Astrocyte of the hippocampus (primary cell): ENCODE measurements around the gene TNPO1.

Source experiments
- DNase-seq: peaks from one replicate; pipeline ENCODE4 v3.0.0; 2011; ENCODE audit warnings: low read depth, low spot score

Gene TNPO1

GRCh38 chr5:72817671-72818266 is 1.3 kb downstream of the TNPO1 start:
- peak; percentile 36 for DNase-seq

DNA sequence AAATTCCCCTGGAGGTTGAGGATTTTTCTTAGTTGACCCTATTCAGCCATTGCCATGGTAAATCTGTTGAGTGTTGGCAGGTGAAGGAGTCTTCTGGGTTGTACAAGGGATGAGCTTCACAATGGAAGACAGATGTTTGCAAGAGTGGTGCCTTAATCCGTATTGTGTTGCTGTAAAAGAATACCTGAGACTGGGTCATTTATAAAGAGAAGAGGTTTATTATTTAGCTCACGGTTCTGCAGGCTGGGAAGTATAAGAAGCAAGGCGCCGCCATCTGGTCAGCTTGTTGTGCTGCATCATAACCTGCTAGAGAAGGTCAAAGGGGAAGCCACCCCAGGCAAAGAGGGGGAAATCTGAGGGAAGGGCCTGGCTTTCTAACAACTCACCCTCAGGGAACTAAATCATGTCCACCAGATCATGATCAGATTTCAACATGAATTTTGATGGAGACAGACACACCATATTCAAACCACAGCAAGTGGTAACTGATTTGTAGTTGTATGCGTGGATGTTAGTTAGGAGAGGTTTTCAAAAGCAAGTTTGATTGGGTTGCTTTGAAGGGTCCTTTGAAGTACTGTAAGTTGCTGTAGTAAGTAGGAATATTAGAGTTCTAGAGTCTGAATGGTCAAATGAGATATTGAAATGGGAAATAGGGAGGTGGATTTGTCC is 2.5 kb downstream of the TNPO1 start:
- DNase-seq, result peak; percentile 73

- no peak for DNase-seq
These were observed 5.3 kb downstream of the TNPO1 start for GRCh38 chr5:72821776-72822175.

DNA sequence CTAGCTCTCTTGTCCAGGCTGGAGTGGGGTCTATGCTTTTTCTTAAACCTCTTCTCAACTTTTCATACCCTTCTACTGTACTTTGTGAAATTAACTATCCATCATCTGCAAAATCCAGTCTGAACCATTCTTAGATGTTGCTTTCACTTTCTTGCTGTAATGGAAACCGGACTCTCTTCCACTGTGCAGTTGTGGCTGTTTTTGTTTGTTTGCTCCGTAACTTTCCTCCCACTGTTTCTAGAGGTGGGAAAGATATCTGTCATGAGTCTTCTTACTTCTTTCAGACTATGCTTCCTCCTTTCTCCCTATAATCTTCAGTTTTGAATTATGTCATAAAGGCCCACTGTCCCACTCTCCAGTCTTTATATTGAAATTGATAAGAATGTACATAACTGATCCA is 6.5 kb downstream of the TNPO1 start:
- DNase-seq, result no peak

- DNase-seq, result no peak
These were observed 13.2 kb downstream of the TNPO1 start for GRCh38 chr5:72829707-72830106.

- DNase-seq, result no peak
These were observed 13.9 kb downstream of the TNPO1 start for GRCh38 chr5:72830362-72830761.

- DNase-seq, result no peak
These were observed 15.2 kb downstream of the TNPO1 start for GRCh38 chr5:72831685-72832084.

DNA sequence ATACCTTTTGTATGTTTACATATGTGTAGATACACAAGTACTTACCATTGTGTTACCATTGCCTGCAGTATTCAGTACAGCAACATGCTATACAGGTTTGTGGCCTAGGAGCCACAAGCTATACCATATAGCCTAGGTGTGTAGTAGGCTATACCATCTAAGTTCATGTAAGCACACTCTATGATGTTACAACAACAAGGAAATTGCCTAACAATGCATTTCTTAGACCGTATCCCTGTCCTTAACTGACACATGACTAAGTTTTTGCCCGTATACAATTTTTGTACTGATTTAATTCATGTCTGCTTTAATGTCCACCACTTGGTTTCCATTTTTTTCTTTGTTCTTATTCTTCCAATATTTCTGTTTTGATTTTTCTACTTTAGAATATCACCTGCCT is 18.5 kb downstream of the TNPO1 start:
- DNase-seq, result no peak

DNA sequence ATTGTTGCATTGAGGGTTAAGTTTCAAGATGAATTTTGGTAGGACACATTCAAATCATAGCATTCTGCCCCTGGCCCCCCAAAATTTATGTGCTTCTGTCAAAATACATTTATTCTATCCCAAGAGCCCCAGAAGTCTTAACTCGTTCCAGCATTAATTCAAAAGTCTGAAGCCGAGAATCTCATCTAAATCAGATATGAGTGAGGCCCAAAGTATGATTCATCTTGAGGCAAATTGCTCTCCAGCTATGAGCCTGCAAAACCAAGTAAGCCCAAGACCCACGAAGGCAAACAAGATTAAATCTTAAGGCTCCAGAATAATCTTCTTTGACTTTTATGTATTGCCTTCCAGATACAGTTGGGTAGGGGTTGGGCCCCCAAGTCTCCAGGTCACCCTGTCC is 19.2 kb downstream of the TNPO1 start:
- no peak for DNase-seq

DNA sequence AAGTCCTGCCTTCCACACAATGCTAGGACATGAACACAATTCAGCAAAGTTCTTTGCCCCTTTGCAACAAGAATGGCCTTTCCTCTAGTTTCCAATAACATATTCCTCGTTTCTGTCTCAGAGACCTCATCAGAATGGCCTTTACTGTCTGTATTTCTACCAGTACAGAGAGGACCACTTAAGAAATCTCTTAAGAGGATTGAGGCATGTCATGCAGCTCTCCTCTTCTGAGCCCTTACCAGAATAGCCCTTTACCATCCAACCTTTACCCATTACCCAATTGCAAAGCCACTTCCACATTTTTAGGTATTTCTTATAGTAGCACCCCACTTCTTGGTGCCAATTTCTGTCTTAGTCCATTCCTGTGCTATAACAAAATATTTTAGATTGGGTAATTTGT is 20.3 kb downstream of the TNPO1 start:
- no peak for DNase-seq

DNA sequence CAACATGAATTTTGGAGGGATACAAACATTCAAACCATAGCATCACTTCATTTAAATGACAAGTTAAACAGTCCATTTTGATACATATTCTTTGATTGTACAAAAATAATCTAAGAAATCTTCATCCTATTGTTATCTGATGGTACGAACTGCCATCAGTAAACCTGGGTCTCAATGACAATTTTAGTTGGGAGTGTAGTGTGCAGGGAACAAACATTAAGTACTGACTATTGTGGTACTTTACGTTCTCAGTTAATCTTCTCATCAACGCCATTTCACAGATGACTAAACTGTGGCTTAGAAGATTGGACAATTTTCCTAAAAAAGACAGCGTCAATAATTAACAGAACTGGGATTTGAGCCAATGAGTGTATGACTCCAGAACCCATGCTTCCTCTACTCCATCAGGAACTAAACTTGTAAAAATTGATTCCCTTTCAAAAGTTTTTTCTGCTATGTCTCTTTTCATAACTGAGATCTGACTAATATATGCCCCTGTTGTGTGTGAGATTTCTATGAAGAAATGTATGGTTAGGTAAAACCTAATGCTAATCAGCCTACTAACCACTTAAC is 21.1 kb downstream of the TNPO1 start:
- DNase-seq, result no peak

- DNase-seq, result no peak
These were observed 23.6 kb downstream of the TNPO1 start for GRCh38 chr5:72840041-72840440.

GRCh38 chr5:72841756-72842535 is 25.5 kb downstream of the TNPO1 start:
- DNase-seq, result peak; percentile 42

- DNase-seq, result no peak
These were observed 26.4 kb downstream of the TNPO1 start for GRCh38 chr5:72842816-72843215.

GRCh38 chr5:72844218-72844603 is 27.8 kb downstream of the TNPO1 start:
- no peak for DNase-seq

DNA sequence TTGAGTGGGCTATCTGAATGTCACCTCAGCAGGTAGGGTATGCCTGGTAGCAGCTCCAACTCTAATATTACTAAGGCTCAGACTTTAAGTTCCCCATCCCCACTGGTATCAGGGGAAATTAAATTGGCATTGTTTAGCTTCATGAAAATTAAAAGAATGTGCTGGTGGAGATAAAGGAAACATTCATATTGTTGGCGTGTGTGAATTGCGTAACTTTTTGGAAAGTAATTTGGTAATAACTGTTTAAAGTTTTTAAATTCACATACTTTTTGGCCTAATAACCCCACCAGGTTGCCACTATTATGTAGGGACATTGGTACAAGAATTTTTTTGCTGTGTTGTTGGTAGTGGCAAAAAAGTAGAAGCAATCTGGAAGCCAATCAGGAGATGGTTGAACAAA is 29.4 kb downstream of the TNPO1 start:
- DNase-seq, result no peak

- DNase-seq, result no peak
These were observed 30.0 kb downstream of the TNPO1 start for GRCh38 chr5:72846483-72846882.

- DNase-seq, result no peak
These were observed 31.0 kb downstream of the TNPO1 start for GRCh38 chr5:72847439-72847838.

GRCh38 chr5:72847989-72848473 is 31.6 kb downstream of the TNPO1 start:
- DNase-seq, result peak; percentile 97

DNA sequence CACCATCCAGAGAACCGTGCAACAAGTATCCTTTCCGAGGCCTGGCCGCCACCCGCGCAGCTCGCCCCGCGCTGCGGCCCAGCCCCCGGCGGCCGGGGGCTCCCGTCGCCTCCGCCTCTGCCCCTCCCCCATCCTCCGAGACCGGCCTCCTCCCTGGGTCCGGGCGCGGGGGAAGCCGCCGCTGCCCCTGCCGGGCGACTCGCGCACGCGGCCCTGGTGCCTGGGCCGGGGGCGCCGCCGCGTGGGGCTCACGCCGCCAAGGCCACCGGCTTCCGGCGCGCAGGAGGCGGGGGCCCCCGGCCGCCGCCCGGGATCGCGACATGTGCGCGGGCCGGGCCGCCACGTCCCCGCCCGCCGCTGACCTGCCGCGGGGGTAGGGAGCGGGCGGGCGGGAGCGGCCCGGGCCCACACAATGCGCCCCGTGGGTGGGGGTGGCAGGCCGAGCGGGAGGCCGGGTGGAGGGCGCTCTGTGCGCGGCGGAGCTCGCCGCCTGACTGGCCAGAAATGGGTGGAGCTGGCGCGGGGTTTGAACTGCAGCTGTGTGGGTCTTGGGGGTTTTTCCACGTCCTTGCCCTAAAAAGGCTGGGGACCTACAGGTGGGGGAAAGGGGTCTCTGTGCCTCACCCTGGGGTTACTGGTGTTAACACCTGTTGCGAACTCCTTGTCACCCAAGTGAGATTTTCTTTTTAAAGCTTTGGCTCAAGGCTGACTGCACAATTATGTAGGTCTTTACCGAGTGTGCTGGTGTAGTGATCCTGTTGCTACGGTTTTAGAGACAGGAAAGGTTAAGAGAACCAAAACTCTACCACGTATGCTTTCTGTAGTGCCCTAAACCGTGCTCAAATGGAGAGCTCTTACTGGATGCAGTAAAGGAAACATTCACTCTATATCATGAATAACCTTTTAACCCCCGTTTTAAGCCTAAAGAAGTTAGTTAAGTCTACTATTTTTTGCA is 32.3 kb downstream of the TNPO1 start:
- peak; percentile 74 for DNase-seq

DNA sequence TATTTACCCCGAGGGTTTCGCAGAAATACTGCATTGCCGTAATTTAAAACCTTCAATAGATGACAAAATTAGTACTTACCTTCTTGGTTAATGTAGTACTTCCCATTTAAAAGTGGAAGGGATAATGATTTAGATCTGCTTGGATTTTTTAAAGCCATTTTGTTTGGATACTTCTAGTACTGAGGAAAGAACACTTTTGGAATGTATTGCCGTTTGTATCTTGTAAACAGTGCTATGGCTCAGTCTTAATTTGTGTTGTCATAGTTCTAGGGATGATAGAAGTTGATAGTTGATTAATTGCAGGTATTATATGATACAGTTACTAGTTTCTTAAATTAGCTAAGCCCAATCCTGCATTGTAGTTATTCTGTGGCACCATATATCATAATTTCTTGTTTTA is 33.1 kb downstream of the TNPO1 start:
- DNase-seq, result no peak
